Measurements from ENCODE around the gene LZTR1.

Gene LZTR1

GRCh38 chr22:21025266-21025665, 43.2 kb downstream of the LZTR1 start:
- Histone ChIP-seq H2AFZ (ENCODE audit: low read depth) (no peak overlapping the region), H3K36me3 (ENCODE audit: insufficient read depth) (no peaks in the 10 kb centered on the region), H3K4me1 (ENCODE audit: low read depth, poor library complexity, severe bottlenecking) (no peaks in the 10 kb centered on the region), H3K79me2 (ENCODE audit: insufficient read depth, low read depth) (no peaks in the 10 kb centered on the region), H3K27ac (no peak overlapping the region), H3K4me3 (IDR thresholded peaks at IDR 0.05; ENCODE audit: insufficient read depth, low read depth, low read length) (no peak overlapping the region), H4K20me1 (ENCODE audit: insufficient read depth) (no peaks in the 10 kb centered on the region), H3K4me2 (no peak overlapping the region), H3K27me3 (ENCODE audit: insufficient read depth, low read depth) (peaks cover 3% of the 10 kb centered on the region; the same call in 1 of the 2 replicates), H3K9ac (no peak overlapping the region)
- no peak for TF ChIP-seq CTCF (conservative IDR thresholded peaks at IDR 0.05; ENCODE audit: low read depth, low read length)

GRCh38 chr22:21025763-21026755, 44.0 kb downstream of the LZTR1 start:
- Histone ChIP-seq H3K27ac (no peak overlapping the region), H3K36me3 (ENCODE audit: insufficient read depth) (no peaks in the 10 kb centered on the region), H3K4me1 (ENCODE audit: low read depth, poor library complexity, severe bottlenecking) (no peaks in the 10 kb centered on the region), H3K9ac (no peak overlapping the region), H3K27me3 (ENCODE audit: insufficient read depth, low read depth) (peaks cover 3% of the 10 kb centered on the region; the same call in 1 of the 2 replicates), H3K4me3 (IDR thresholded peaks at IDR 0.05; ENCODE audit: insufficient read depth, low read depth, low read length) (no peak overlapping the region), H3K79me2 (ENCODE audit: insufficient read depth, low read depth) (no peaks in the 10 kb centered on the region), H3K4me2 (no peak overlapping the region), H2AFZ (ENCODE audit: low read depth) (no peak overlapping the region), H4K20me1 (ENCODE audit: insufficient read depth) (no peaks in the 10 kb centered on the region)
- no peak for TF ChIP-seq CTCF (conservative IDR thresholded peaks at IDR 0.05; ENCODE audit: low read depth, low read length)

GRCh38 chr22:21026783-21027692, 44.9 kb downstream of the LZTR1 start:
- Histone ChIP-seq H3K4me1 (ENCODE audit: low read depth, poor library complexity, severe bottlenecking) (no peaks in the 10 kb centered on the region), H4K20me1 (ENCODE audit: insufficient read depth) (no peaks in the 10 kb centered on the region), H3K36me3 (ENCODE audit: insufficient read depth) (no peaks in the 10 kb centered on the region), H3K27me3 (ENCODE audit: insufficient read depth, low read depth) (peaks cover 3% of the 10 kb centered on the region; the same call in 1 of the 2 replicates), H2AFZ (ENCODE audit: low read depth) (no peak overlapping the region), H3K27ac (no peak overlapping the region), H3K4me3 (IDR thresholded peaks at IDR 0.05; ENCODE audit: insufficient read depth, low read depth, low read length) (no peak overlapping the region), H3K79me2 (ENCODE audit: insufficient read depth, low read depth) (no peaks in the 10 kb centered on the region), H3K4me2 (no peak overlapping the region), H3K9ac (no peak overlapping the region)
- TF ChIP-seq CTCF (conservative IDR thresholded peaks at IDR 0.05; ENCODE audit: low read depth, low read length) = no peak

All from KMS-11 (cell line).